Measurements from ENCODE around the gene OR2A5.

GRCh38 chr7:144037414-144038035 is 11.2 kb upstream of the OR2A5 start:
- TF ChIP-seq EZH2 (IDR thresholded peaks at IDR 0.05; ENCODE audit: insufficient read depth, poor library complexity, severe bottlenecking) (no peak), EZH2phosphoT487 (IDR thresholded peaks at IDR 0.05; ENCODE audit: insufficient read depth, low read depth) (no peak)
